A673 (cell line): Measurements from ENCODE around the gene TECTA. TPM values are rescaled to one million over a fixed set of nuclear protein-coding genes. Genes with fewer than 3 reads are reported as not detected.

Experiments
- BruUV-seq: library from RNA; stranded (reverse); fragments of 400-500 nt; replicated peaks from 2 replicates; lab custom pipeline; 2021; lab: Mats Ljungman, UMichigan
- CTCF ChIA-PET: fragments of 300-600 bp; sonication (Branson Sonifier 250); formaldehyde crosslinking; loops from one replicate; lab custom pipeline; 2022; ENCODE audit warnings: antibody characterized with exemption; lab: Charles Lee
- POLR2A ChIA-PET: fragments of 300-600 bp; sonication (Branson Sonifier 250); formaldehyde crosslinking; loops from one replicate; lab custom pipeline; 2022; ENCODE audit warnings: antibody characterized with exemption; ENCODE audit not compliant: low non-redundant PET; lab: Charles Lee
- DNase-seq: peaks from one replicate; pipeline ENCODE4 v3.0.0-alpha.2; 2015; ENCODE audit warnings: low spot score
- H3K27ac ChIP-seq: fragments of 200-600 bp; sonication (generic); 2 replicates; pipeline ENCODE4 v1.5.1; 2016; ENCODE audit warnings: mixed run types, low read depth, mild to moderate bottlenecking, mixed read lengths, antibody characterized with exemption, low read length; ENCODE audit not compliant: poor library complexity, severe bottlenecking
- H3K27me3 ChIP-seq: fragments of 200-600 bp; sonication (generic); replicated peaks from 2 replicates; pipeline ENCODE4 v1.6.1; 2017; ENCODE audit warnings: mixed run types, low read depth, mild to moderate bottlenecking, mixed read lengths, antibody characterized with exemption, low read length; ENCODE audit not compliant: insufficient read depth, poor library complexity
- H3K36me3 ChIP-seq: fragments of 200-600 bp; sonication (generic); 2 replicates; pipeline ENCODE4 v1.6.1; 2016; ENCODE audit warnings: mixed run types, mild to moderate bottlenecking, mixed read lengths, antibody characterized with exemption, low read length; ENCODE audit not compliant: insufficient read depth, poor library complexity, severe bottlenecking
- H3K4me1 ChIP-seq: fragments of 200-600 bp; sonication (generic); 2 replicates; pipeline ENCODE4 v1.6.1; 2017; ENCODE audit warnings: mixed run types, mild to moderate bottlenecking, mixed read lengths, antibody characterized with exemption, low read length; ENCODE audit not compliant: insufficient read depth, poor library complexity, severe bottlenecking
- H3K4me3 ChIP-seq: fragments of 200-600 bp; sonication (generic); 2 replicates; pipeline ENCODE4 v1.5.1; 2016; ENCODE audit warnings: low read depth, mixed run types, mild to moderate bottlenecking, mixed read lengths, low read length; ENCODE audit not compliant: poor library complexity, severe bottlenecking
- H3K9me3 ChIP-seq: fragments of 200-600 bp; sonication (generic); 2 replicates; pipeline ENCODE4 v1.6.1; 2016; ENCODE audit warnings: mixed run types, low read depth, mild to moderate bottlenecking, mixed read lengths, antibody characterized with exemption, low read length; ENCODE audit not compliant: poor library complexity, severe bottlenecking
- CTCF ChIP-seq: fragments of 300-800, 200-600 bp; sonication (generic); conservative IDR thresholded peaks from 2 replicates; pipeline ENCODE4 v1.5.1; 2017; ENCODE audit warnings: low read depth, mild to moderate bottlenecking, antibody characterized with exemption, low read length, moderate library complexity, mixed read lengths
- EZH2 ChIP-seq: fragments of 200-600 bp; sonication (generic); IDR thresholded peaks from 2 replicates; pipeline ENCODE4 v1.6.1; 2017; ENCODE audit warnings: borderline replicate concordance, low read depth, mild to moderate bottlenecking, mixed read lengths, antibody characterized with exemption, low read length; ENCODE audit not compliant: poor library complexity, severe bottlenecking
- intact Hi-C: fragments of 100-400 bp; cut with micrococcal nuclease; formaldehyde crosslinking; loops from one replicate; pipeline ENCODE4 v1.10.0; 2022; ENCODE audit not compliant: unreplicated experiment
- total RNA-seq: library from RNA; stranded (reverse); gene quantifications from 2 replicates; pipeline ENCODE4 v1.2.3, GENCODE V29; 2021

Gene TECTA
- total RNA-seq, 1 experiment from 2014 or later, result 0.19 TPM

GRCh38 chr11:121214861-121215260 lies 113.8 kb downstream of the TECTA start:
- Histone ChIP-seq H3K36me3 (no peaks in the 10 kb centered on the region), H3K27ac (no peak overlapping the region), H3K4me1 (no peaks in the 10 kb centered on the region), H3K9me3 (no peaks in the 10 kb centered on the region), H3K4me3 (no peak overlapping the region), H3K27me3 (peaks cover 5% of the 10 kb centered on the region)
- ChIA-PET CTCF (no interaction called here), POLR2A (no interaction called here)
- TF ChIP-seq CTCF (no peak), EZH2 (no peak)
- DNase-seq, result no peak
- no TSS peak for BruUV-seq
- intact Hi-C loops, result no loop called here

- H3K9me3 ChIP-seq, result no peaks in the 10 kb centered on the region
- H3K4me1 ChIP-seq, result no peaks in the 10 kb centered on the region
- CTCF ChIA-PET, result no interaction called here
- no peak for TF ChIP-seq EZH2
- no peak overlapping the region for H3K4me3 ChIP-seq
- intact Hi-C loops, result no loop called here
- POLR2A ChIA-PET, result no interaction called here
- H3K27me3 ChIP-seq, result peaks cover 12% of the 10 kb centered on the region
- no peaks in the 10 kb centered on the region for H3K36me3 ChIP-seq
- DNase-seq, result no peak
- H3K27ac ChIP-seq, result no peak overlapping the region
- BruUV-seq, result no TSS peak
These were observed 120.6 kb downstream of the TECTA start for GRCh38 chr11:121221496-121222200.

GRCh38 chr11:121223161-121223560 lies 122.1 kb downstream of the TECTA start:
- TF ChIP-seq CTCF (no peak), EZH2 (no peak)
- ChIA-PET POLR2A (no interaction called here), CTCF (no interaction called here)
- no peaks in the 10 kb centered on the region for H3K9me3 ChIP-seq
- H3K36me3 ChIP-seq, result no peaks in the 10 kb centered on the region
- no TSS peak for BruUV-seq
- DNase-seq, result no peak
- intact Hi-C loops, result no loop called here
- peaks cover 12% of the 10 kb centered on the region for H3K27me3 ChIP-seq
- no peak overlapping the region for H3K27ac ChIP-seq
- no peak overlapping the region for H3K4me3 ChIP-seq
- no peaks in the 10 kb centered on the region for H3K4me1 ChIP-seq

- CTCF ChIA-PET, result no interaction called here
- no peak for DNase-seq
- Histone ChIP-seq H3K36me3 (no peaks in the 10 kb centered on the region), H3K4me3 (no peak overlapping the region), H3K9me3 (no peaks in the 10 kb centered on the region), H3K27ac (no peak overlapping the region), H3K27me3 (peaks cover 17% of the 10 kb centered on the region), H3K4me1 (no peaks in the 10 kb centered on the region)
- TF ChIP-seq EZH2, result no peak
- TF ChIP-seq CTCF, result no peak
- POLR2A ChIA-PET, result no interaction called here
- intact Hi-C loops, result no loop called here
- no TSS peak for BruUV-seq
These were observed 124.3 kb downstream of the TECTA start for GRCh38 chr11:121225382-121225781.
